GM18868 (cell line): ENCODE data around the gene SULF2.
A peak's percentile ranks its signal among the peaks of the same experiment; 100 is the strongest.

Source experiments
- ATAC-seq: cut with Tn5 transposase; IDR thresholded peaks from one replicate; pipeline ENCODE4 v1.9.1; 2021; ENCODE audit warnings: mild to moderate bottlenecking, moderate library complexity; ENCODE audit not compliant: unreplicated experiment

SULF2 gene

GRCh38 chr20:47740862-47741184 lies 44.5 kb downstream of the SULF2 start:
- ATAC-seq = no peak

- no peak for ATAC-seq
Measured at GRCh38 chr20:47740121-47740861, 45.0 kb downstream of the SULF2 start.

- no peak for ATAC-seq
Measured at GRCh38 chr20:47737923-47738322, 47.4 kb downstream of the SULF2 start.

GRCh38 chr20:47736570-47737152 lies 48.6 kb downstream of the SULF2 start:
- ATAC-seq = no peak

- ATAC-seq = no peak
Measured at GRCh38 chr20:47735412-47736400, 49.6 kb downstream of the SULF2 start.

- no peak for ATAC-seq
Measured at GRCh38 chr20:47734870-47735269, 50.4 kb downstream of the SULF2 start.

GRCh38 chr20:47733892-47734291 lies 51.4 kb downstream of the SULF2 start:
- ATAC-seq = no peak

GRCh38 chr20:47730744-47731143 lies 54.5 kb downstream of the SULF2 start:
- no peak for ATAC-seq

GRCh38 chr20:47729472-47729871 lies 55.8 kb downstream of the SULF2 start:
- no peak for ATAC-seq

GRCh38 chr20:47727909-47728361 lies 57.3 kb downstream of the SULF2 start:
- ATAC-seq = no peak

GRCh38 chr20:47727170-47727880 lies 58.0 kb downstream of the SULF2 start:
- ATAC-seq = peak; percentile 77

GRCh38 chr20:47726632-47727031 lies 58.6 kb downstream of the SULF2 start:
- no peak for ATAC-seq

GRCh38 chr20:47725248-47725973 lies 59.9 kb downstream of the SULF2 start:
- ATAC-seq = peak; percentile 45

- ATAC-seq = no peak
Measured at GRCh38 chr20:47724910-47725247, 60.4 kb downstream of the SULF2 start.

GRCh38 chr20:47724396-47724795 lies 60.9 kb downstream of the SULF2 start:
- no peak for ATAC-seq

GRCh38 chr20:47723322-47723721 lies 62.0 kb downstream of the SULF2 start:
- ATAC-seq = no peak

GRCh38 chr20:47720636-47721427 lies 64.4 kb downstream of the SULF2 start:
- no peak for ATAC-seq

GRCh38 chr20:47719625-47720024 lies 65.7 kb downstream of the SULF2 start:
- no peak for ATAC-seq

GRCh38 chr20:47719211-47719610 lies 66.1 kb downstream of the SULF2 start:
- no peak for ATAC-seq

- ATAC-seq = no peak
Measured at GRCh38 chr20:47718398-47718797, 66.9 kb downstream of the SULF2 start.
